Measurements from ENCODE around the gene SLC34A3.

DNA sequence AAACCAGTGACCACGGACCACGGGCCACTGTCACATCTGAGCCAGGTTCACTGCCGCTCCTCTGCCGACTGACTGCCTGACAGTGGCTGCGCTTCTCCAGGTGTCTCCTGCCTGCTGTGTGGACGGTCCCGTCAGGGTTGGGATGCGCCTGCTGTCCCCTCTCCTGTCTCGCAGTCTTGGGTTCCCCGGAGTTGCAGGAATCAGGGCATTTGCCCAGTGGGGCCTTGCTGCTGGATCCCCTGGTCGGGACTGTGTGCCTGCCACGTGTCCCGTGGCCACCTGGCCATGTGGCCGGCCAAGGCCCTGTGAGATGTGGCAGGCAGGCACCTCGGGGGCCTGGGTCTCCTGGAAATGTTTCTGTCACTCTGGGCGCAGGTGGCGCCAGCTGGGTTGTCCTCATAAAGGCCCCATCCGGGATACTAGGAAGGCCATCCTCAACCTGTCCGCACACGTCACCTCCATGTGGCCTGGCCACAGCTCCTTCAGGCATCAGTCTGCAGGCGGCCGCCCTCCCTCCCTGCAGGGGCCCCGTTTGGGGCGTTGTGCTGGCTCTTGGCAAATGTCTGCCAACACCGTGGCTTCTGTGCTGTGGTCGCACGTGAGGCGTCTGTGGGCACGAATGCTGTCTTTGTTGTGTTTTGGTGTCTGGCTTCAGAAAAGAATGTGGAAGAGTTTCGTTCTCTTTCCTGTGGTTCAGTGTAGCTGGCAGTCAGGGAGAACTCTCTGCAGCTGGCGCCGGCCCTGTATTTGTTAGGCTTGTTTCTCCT is 40.4 kb downstream of the SLC34A3 start:
- TF ChIP-seq, protein P1, sequence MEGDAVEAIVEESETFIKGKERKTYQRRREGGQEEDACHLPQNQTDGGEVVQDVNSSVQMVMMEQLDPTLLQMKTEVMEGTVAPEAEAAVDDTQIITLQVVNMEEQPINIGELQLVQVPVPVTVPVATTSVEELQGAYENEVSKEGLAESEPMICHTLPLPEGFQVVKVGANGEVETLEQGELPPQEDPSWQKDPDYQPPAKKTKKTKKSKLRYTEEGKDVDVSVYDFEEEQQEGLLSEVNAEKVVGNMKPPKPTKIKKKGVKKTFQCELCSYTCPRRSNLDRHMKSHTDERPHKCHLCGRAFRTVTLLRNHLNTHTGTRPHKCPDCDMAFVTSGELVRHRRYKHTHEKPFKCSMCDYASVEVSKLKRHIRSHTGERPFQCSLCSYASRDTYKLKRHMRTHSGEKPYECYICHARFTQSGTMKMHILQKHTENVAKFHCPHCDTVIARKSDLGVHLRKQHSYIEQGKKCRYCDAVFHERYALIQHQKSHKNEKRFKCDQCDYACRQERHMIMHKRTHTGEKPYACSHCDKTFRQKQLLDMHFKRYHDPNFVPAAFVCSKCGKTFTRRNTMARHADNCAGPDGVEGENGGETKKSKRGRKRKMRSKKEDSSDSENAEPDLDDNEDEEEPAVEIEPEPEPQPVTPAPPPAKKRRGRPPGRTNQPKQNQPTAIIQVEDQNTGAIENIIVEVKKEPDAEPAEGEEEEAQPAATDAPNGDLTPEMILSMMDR (IDR thresholded peaks at IDR 0.05): no peak
- TF ChIP-seq EZH2 (IDR thresholded peaks at IDR 0.05; ENCODE audit: borderline replicate concordance, insufficient read depth, low read depth, low read length, poor library complexity, severe bottlenecking): no peak

Measured in B cell (primary cell).